A204.1 (cell line): ENCODE data around the gene HIGD1A.

Experiments used
- FAIRE-seq: peaks from 2 replicates; lab custom pipeline; 2012; peaks lifted over from hg19 to GRCh38; lab: Jason Lieb, UNC

HIGD1A gene

GRCh38 chr3:42804106-42804830 lies at the start of gene HIGD1A:
Gene HIGD1A (minus strand): TSS chr3:42804490. CDS start chr3:42794253, 10,237 bp downstream.
- peak; percentile 91 for FAIRE-seq

GRCh38 chr3:42853739-42854302 lies 49.5 kb upstream of the HIGD1A start:
- no peak for FAIRE-seq

GRCh38 chr3:42853056-42853455 lies 48.8 kb upstream of the HIGD1A start:
- no peak for FAIRE-seq

- no peak for FAIRE-seq
Measured at GRCh38 chr3:42852441-42852840, 48.2 kb upstream of the HIGD1A start.

GRCh38 chr3:42851228-42851834 lies 47.0 kb upstream of the HIGD1A start:
- no peak for FAIRE-seq

- FAIRE-seq = no peak
Measured at GRCh38 chr3:42850263-42850662, 46.0 kb upstream of the HIGD1A start.

- FAIRE-seq = no peak
Measured at GRCh38 chr3:42849017-42849416, 44.7 kb upstream of the HIGD1A start.

GRCh38 chr3:42847731-42848130 lies 43.4 kb upstream of the HIGD1A start:
- FAIRE-seq = no peak

GRCh38 chr3:42846685-42847522 lies 42.6 kb upstream of the HIGD1A start:
- no peak for FAIRE-seq

GRCh38 chr3:42844815-42845214 lies 40.5 kb upstream of the HIGD1A start:
- FAIRE-seq = no peak

GRCh38 chr3:42844412-42844713 lies 40.1 kb upstream of the HIGD1A start:
- FAIRE-seq = no peak

- no peak for FAIRE-seq
Measured at GRCh38 chr3:42843713-42844411, 39.6 kb upstream of the HIGD1A start.

- FAIRE-seq = no peak
Measured at GRCh38 chr3:42841332-42841731, 37.0 kb upstream of the HIGD1A start.

- FAIRE-seq = peak; percentile 86
Measured at GRCh38 chr3:42839616-42840015, 35.3 kb upstream of the HIGD1A start.

- FAIRE-seq = no peak
Measured at GRCh38 chr3:42838571-42838970, 34.3 kb upstream of the HIGD1A start.

- no peak for FAIRE-seq
Measured at GRCh38 chr3:42836150-42837123, 32.1 kb upstream of the HIGD1A start.

- no peak for FAIRE-seq
Measured at GRCh38 chr3:42831321-42831713, 27.0 kb upstream of the HIGD1A start.

GRCh38 chr3:42830437-42831320 lies 26.4 kb upstream of the HIGD1A start:
- FAIRE-seq = no peak

- FAIRE-seq = no peak
Measured at GRCh38 chr3:42829628-42830436, 25.5 kb upstream of the HIGD1A start.
